ENCODE results near the gene KEL. TPM values are rescaled to one million over a fixed set of nuclear protein-coding genes. Genes with fewer than 3 reads are reported as not detected.

KEL gene
- total RNA-seq, 1 experiment from 2014 or later: not detected

GRCh38 chr7:142927949-142928348 is 34.2 kb downstream of the KEL start:
- DNase-seq (ENCODE audit: low read depth): no peak

DNA sequence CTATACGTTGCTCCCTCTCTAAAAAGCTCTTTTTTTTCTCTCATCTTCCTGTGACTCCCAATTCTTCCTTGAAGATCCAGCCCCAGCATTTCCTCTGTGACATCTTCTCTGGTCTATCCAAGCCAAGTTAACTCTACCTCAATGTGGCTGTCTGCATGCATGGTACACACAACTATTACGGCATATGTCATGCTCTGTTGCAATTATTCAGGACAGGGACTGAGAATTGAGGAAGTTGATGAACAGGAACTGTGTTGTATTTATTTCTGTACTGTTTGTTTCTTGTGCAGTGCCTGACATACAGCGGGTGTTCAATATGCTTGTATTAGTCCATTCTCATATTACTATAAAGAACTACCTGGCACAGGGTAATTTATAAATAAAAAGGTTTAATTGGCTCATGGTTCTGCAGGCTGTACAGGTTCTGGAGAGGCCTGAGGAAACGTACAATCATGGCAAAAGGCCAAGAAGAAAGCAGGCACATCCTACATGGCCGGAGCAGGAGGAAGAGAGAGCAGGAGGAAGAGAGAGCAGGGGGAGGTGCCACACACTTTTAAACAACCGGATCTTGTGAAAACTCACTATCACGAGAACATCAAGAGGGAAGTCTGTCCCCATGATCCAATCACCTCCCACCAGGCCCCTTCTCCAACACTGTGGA is 34.9 kb downstream of the KEL start:
- DNase-seq (ENCODE audit: low read depth): no peak

DNA sequence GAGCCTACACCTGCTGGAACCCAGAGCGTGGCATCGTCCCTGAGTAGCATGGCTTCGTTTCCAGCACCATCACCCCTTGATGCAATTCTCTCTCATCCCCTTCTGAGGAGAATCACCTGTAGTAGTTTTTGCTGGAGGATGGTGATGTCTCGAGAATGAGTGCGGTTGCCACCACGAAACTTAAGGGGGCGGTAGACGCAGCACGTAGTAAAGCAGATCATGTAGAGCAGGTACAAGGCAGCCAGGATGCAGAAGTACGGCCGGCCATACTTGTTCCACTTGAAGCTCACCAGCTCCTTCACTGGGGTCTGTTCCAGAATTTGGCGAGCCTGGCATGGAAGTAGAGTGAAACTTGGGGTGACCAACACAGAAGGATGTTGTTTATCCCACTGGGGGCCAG is 36.8 kb downstream of the KEL start:
- DNase-seq (ENCODE audit: low read depth): no peak

- no peak for DNase-seq (ENCODE audit: low read depth)
Measured at GRCh38 chr7:142923391-142923790, 38.8 kb downstream of the KEL start.

DNA sequence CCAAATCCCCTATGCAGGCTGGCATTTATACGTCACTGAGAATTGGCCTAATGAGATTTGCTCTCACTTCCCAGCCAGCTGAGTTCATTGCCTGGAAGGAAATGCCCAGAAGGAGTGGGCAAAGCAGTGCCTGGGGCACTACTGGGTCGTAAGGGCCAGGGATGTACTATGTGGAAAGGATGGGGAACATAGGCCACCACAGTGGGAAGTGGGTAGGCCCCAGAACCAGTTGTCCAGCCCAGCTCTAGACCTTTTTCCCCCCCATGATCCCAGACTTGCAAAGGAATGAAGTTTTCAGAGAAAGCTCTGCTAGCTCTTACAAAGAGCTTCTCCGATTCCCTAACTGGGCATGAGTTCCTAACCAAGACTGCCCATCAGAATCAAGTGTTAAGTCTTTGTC is 42.5 kb downstream of the KEL start:
- DNase-seq (ENCODE audit: low read depth): no peak

DNA sequence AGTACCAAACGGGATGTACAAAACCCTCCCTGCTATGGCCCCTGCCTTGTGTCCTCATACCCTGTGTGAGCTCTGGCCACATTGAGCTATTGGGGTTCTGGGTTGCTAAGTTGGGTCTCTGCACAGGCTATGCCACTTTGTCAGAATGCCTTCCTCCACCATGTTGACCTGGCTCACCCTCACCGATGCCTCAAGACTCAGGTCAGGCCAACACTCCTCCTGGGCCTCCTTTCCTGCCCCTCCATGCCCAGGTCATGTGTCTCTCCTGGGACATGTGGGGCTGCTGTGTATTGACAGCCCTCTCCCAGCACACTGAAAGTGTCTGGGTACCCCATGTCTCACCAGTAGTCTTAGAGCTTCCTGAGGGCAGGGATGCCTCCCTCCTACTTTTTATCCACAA is 43.3 kb downstream of the KEL start:
- DNase-seq (ENCODE audit: low read depth): no peak

DNA sequence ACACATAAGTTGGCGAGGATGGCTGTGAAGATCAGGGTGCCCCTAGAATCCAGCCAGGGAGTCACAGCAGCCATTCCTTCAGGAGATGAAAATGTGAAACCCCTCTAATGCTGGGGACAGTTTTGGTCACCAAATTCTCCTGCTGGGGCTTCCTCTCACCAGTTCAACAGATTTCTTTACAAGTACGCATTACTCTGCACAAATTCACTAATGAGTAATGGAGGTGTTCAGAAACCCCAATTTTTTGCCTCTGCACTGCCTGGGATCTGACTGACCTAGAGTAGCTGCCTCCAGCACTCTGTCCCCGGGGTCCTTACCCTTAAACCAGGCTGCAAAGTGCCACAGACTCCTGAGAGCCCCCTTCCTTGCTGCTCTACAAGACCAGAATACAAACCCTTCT is 44.7 kb downstream of the KEL start:
- no peak for DNase-seq (ENCODE audit: low read depth)

DNA sequence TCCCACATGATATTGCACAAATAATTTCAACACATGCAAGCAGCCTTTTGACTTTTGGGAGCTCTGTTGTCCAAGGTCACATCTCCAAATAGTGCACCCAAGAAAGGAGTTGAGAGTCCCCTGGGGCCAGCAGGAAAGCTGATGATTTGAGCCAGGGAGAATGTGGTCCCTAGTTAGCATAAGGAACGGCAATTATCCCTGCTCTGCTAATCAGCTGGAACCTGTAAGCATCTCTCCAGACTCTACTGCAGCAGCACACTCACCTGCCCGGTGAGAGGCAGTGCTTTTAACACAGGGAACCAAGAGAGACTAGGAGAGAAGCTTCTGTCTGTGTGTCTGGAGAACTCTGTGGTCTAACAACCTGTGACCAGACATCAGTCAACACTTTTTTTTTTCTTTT is 45.7 kb downstream of the KEL start:
- DNase-seq (ENCODE audit: low read depth): no peak

- DNase-seq (ENCODE audit: low read depth): no peak
Measured at GRCh38 chr7:142915315-142915714, 46.8 kb downstream of the KEL start.

GRCh38 chr7:142914121-142914520 is 48.0 kb downstream of the KEL start:
- no peak for DNase-seq (ENCODE audit: low read depth)

GRCh38 chr7:142913566-142913965 is 48.6 kb downstream of the KEL start:
- DNase-seq (ENCODE audit: low read depth): no peak

- no peak for DNase-seq (ENCODE audit: low read depth)
Measured at GRCh38 chr7:142913051-142913450, 49.1 kb downstream of the KEL start.

GRCh38 chr7:142910481-142910880 is 51.7 kb downstream of the KEL start:
- no peak for DNase-seq (ENCODE audit: low read depth)

- DNase-seq (ENCODE audit: low read depth): no peak
Measured at GRCh38 chr7:142910031-142910433, 52.1 kb downstream of the KEL start.

DNA sequence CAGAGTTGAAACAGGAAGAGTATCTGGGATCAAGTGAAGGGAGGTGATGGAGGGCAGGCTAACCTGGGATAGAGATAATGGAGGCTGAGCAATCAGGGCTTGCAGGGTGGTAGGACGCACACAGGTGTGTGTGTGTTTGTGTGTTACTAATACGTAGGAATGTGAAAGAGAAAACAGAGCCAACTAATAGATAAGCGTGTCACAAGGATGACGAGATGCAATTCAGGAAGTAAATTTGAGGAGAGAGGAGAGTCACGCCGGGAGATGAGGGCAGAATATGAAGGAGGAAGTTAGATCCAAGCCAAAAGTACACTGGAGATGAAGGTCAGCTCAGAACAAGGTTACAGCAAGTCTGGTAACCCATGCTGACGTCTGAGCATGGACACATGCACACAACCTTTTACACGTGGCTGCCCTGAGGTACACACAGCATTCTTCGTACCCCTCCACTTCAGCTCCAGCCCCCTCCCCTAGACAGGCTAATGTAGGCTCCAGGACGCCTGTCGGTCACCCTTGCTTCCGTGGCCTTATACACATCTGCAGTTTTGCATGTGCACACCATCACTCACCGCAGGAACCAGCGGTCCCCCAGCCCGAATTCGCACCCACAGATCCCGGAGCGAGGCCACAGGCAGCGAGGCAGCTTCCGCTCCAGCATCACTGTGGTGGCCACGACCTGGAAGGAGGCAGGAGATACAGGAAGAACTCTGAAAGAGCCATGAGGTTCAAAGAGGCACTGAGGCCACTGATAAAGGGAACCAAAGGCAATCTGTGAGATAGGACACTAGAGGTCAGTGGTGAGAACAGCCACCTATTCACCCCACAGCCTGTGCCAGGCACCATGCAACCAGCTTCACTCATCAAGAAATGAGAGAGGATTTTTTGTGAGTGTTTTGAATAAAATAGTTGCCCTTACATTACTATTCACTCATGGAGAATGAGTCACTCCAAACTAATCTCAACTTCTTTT is 53.0 kb downstream of the KEL start:
- DNase-seq (ENCODE audit: low read depth): peak; percentile 3

DNA sequence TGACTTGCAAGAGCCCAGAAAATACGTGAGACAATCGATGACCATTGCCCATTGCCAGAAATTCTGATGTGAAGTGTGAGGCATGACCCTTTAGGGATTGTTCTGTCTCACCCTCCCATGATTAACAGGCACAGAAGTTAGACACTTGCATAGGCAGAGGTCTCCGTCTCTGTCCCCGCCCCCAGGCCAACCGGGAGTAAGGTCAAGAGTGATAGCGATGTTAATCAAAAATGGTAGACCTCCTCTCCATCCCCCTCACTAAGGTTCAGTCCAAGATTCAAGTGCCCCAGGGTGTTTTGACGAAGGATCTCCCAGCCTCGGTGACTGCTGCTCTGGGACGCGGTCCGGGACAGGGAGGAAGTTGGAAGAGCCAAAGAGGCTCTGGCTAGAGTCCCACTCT is 53.9 kb downstream of the KEL start:
- DNase-seq (ENCODE audit: low read depth): no peak

GRCh38 chr7:142906643-142907042 is 55.5 kb downstream of the KEL start:
- DNase-seq (ENCODE audit: low read depth): no peak

DNA sequence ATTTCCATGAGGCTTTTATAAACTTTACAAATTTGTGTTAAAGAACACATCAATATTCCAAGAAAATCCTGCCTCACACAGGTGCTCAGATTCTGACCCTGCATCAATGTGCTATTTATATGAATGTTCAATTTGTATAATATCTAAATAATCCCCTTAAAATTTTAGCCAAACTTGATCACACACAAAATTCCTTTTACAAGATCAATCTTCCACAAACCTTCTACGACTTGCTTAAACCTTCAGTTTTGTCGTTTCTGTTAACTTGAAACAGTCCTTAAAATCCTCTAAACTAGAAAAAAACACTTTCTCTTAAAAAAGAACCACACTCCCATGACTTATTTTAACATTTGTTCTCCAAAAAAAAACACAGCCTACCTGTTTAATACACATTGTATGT is 56.4 kb downstream of the KEL start:
- DNase-seq (ENCODE audit: low read depth): no peak

DNA sequence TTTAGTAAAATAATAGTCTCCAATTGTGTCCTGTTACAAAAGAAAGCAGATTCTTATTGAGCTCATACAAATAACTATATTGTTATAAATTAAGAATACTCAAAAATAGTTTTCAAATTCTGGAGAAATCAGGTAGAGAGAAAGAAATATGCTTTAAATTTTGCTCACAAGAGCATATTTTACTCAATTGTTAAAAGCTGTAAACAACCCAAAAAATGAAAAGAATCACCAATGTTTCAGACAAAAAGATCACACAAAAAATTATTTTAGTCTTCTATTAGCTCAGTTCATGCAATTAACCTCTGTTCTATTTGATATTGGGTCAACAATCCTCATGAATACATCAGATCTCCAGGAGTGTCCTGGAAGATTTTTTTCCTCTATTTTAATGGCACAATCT is 58.0 kb downstream of the KEL start:
- DNase-seq (ENCODE audit: low read depth): no peak

DNA sequence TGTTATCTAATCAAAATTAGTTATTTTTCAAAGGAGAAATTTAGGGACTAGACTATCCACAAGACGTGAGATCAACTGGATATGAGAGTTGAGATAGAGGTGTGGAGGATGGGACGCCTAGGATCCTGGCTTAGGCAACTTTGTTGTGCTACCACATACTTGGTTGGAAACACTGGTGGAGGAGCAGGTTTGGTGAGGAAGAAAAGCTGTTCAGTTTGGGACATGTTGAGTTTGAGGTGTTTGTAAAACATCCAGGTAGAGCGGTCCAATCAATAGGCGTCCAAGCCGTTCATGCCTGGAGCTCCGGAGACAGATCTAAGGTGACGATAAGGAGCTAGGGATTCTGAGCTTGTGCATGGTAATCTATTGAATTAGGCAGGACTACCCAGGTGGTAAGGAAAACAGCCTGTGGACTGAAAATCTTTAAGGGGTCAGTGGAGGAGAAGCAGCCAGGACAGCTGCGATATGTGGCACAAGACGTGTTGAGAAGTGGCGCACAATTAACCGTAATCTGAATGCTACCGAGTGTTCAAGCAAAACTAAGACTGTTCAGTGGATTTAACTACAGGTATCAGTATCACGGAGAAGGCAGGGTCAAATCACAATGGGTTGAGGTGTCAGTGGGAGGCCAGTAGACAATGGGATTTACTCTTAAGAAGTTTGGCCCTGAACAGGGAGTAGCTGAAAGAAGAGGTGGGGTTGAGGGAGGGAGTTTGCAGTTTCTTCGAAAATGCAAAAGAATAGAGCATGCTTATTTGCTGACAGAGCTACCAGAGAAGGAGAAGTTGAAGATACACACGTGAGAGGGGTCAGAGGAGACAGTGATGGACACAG is 60.5 kb downstream of the KEL start:
- no peak for DNase-seq (ENCODE audit: low read depth)

DNA sequence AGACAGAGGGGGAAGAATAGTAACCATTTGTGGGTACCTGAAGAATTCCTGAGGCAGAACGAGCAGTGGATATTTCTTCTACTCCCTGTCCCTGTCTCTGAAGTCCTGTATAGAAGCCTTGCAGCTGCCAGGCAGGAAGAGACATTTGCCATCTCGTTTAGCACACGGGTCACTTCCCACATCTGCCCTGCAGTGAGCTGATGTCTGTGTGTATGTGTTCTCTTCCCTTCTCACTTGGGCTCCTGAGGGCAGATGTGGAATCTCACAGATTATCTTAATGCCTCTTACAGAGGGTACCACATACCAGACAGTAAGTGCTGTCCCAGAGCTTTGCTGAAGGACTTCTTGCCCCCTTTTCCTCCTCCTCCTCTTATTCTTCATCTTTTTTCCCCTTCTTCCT is 62.5 kb downstream of the KEL start:
- DNase-seq (ENCODE audit: low read depth): no peak
